ENCODE data around the gene MKLN1.

DNA sequence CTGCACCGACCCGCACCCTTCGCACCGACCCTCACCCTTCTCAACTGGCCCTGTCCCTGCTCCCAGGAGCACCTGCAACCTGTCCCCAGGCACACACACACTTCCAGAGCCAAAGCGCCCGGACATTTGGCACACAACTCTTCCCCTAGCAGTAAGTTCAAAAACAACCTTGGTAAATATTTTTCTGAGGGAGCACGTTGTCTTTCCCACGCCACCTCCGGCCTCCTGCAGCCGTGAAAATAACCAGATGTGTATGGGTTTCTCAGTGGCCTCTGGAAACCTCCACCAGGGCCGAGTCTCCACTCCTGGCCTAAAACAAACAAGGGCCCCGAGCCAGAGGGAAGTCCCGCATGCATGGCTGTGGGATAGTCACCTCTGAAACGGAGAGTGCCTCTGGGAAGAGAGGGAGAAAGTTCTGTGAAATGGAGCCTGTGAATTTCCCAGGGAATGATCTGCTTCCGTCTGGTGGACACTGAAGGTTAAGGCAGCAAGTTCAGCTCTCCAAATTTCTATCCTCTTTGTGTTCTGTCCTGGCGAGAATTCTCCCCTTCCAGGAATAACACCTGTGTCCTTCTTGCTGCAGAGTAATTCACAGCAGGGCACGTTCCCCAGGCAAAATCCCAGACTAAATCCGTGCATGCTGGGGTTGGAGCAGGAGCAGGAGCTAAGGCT, 213.0 kb downstream of the MKLN1 start:
- TF ChIP-seq BHLHE40 (IDR thresholded peaks at IDR 0.05; ENCODE audit: low read depth, low read length) (no peak), HDAC2 (IDR thresholded peaks at IDR 0.05) (no peak), SMC3 (IDR thresholded peaks at IDR 0.05) (0 out of 3 replicates have a peak, but pooled peaks have one; percentile 10), POLR2AphosphoS2 (conservative IDR thresholded peaks at IDR 0.05; ENCODE audit: low read length) (no peak)
- TF ChIP-seq, protein P1, sequence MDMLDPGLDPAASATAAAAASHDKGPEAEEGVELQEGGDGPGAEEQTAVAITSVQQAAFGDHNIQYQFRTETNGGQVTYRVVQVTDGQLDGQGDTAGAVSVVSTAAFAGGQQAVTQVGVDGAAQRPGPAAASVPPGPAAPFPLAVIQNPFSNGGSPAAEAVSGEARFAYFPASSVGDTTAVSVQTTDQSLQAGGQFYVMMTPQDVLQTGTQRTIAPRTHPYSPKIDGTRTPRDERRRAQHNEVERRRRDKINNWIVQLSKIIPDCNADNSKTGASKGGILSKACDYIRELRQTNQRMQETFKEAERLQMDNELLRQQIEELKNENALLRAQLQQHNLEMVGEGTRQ (IDR thresholded peaks at IDR 0.05) = no peak
